A549 (cell line): ENCODE data around the gene PDE4D. TPM values are rescaled to one million over a fixed set of nuclear protein-coding genes. Genes with fewer than 3 reads are reported as not detected.
"Not testable (repeated sequence)": the region's sequence is repeated elsewhere in the genome, so short reads cannot be mapped to it uniquely, and the experiment has no call there.

Experiments
- ATAC-seq, 2 experiments: fragments of 200-7000 bp in 1 of 2; fragments of >200 bp in 1 of 2; cut with Nextera tagmentation in 1 of 2; cut with Tn5 transposase in 1 of 2; 3 replicates each; pipeline versions ENCODE4 v1.8.0 to v1.9.1; 2018 to 2020; ENCODE audit warnings: mild to moderate bottlenecking in 1 of 2, moderate library complexity in 1 of 2
- CTCF ChIA-PET: fragments of 300-600 bp; sonication (Branson Sonifier 250); formaldehyde crosslinking; extraction: SDS; loops from one replicate; lab custom pipeline; 2021; ENCODE audit warnings: antibody characterized with exemption, inconsistent platforms; lab: Yijun Ruan, JAX
- POLR2A ChIA-PET: fragments of 350-600 bp; formaldehyde crosslinking; extraction: SDS; loops from one replicate; lab custom pipeline; 2021; ENCODE audit warnings: antibody characterized with exemption, inconsistent platforms; lab: Yijun Ruan, JAX
- DNase-seq, 2 experiments: peaks; one replicate each; pipeline versions ENCODE4 v3.0.0 to v3.0.0-alpha.2; 2011 to 2016; ENCODE audit warnings: low read depth in 1 of 2, low spot score in 1 of 2
- FAIRE-seq: peaks from 2 replicates; lab custom pipeline; 2011; peaks lifted over from hg19 to GRCh38; lab: Jason Lieb, UNC
- H3K27ac ChIP-seq, 2 experiments: fragments of >200 bp; sonication (Bioruptor Twin); formaldehyde crosslinking; 3 replicates each; pipeline ENCODE4 v1.5.1; 2016 to 2017
- H3K4me1 ChIP-seq: fragments of >200 bp; sonication (Bioruptor Twin); formaldehyde crosslinking; 3 replicates; pipeline ENCODE4 v1.6.1; 2016
- H3K4me2 ChIP-seq: fragments of >200 bp; sonication (Bioruptor Twin); formaldehyde crosslinking; 3 replicates; pipeline ENCODE4 v1.6.1; 2016
- H3K4me3 ChIP-seq: fragments of >200 bp; sonication (Bioruptor Twin); formaldehyde crosslinking; 3 replicates; pipeline ENCODE4 v1.5.1; 2016
- H3K9me3 ChIP-seq: fragments of >200 bp; sonication (Bioruptor Twin); formaldehyde crosslinking; 3 replicates; pipeline ENCODE4 v1.6.1; 2016
- CHD2 ChIP-seq: fragments of 150-350 bp; IDR thresholded peaks from 2 replicates; pipeline ENCODE4 v1.6.1; 2014; ENCODE audit warnings: low read length; ENCODE audit not compliant: partially characterized antibody
- CHD4 ChIP-seq: fragments of 200-600 bp; sonication (generic); IDR thresholded peaks from 2 replicates; pipeline ENCODE4 v1.6.1; 2016; ENCODE audit warnings: antibody characterized with exemption, mild to moderate bottlenecking, borderline replicate concordance
- FOSL2 ChIP-seq, 2 experiments: fragments of 450-650 bp in 1 of 2; fragments of >200 bp in 1 of 2; sonication (Bioruptor Twin) in 1 of 2; formaldehyde crosslinking; IDR thresholded peaks; 2 replicates each; pipeline versions ENCODE4 v1.5.0 to v1.6.1; 2016 to 2020; ENCODE audit warnings: mild to moderate bottlenecking in 1 of 2, moderate library complexity in 1 of 2
- HEYL ChIP-seq: fragments of 250-450 bp; sonication (Bioruptor Pico); IDR thresholded peaks from 2 replicates; pipeline ENCODE4 v1.8.0; 2021; ENCODE audit warnings: mild to moderate bottlenecking, moderate library complexity
- HOXB5 ChIP-seq: fragments of 250-450 bp; sonication (Bioruptor Pico); IDR thresholded peaks from 2 replicates; pipeline ENCODE4 v1.5.0; 2020; ENCODE audit warnings: mild to moderate bottlenecking, moderate library complexity
- JUN ChIP-seq, 2 experiments: fragments of >200 bp; sonication (Bioruptor Twin); formaldehyde crosslinking; IDR thresholded peaks; 2 replicates in 1 of 2; 3 replicates in 1 of 2; pipeline ENCODE4 v1.6.1; 2016 to 2017
- MAFK ChIP-seq: fragments of 450-650 bp; IDR thresholded peaks from 2 replicates; pipeline ENCODE4 v1.6.1; 2014; ENCODE audit not compliant: partially characterized antibody
- MAZ ChIP-seq: fragments of 150-350 bp; IDR thresholded peaks from 2 replicates; pipeline ENCODE4 v1.6.1; 2014; ENCODE audit warnings: antibody characterized with exemption, low read depth, low read length, borderline replicate concordance
- NFE2L2 ChIP-seq: fragments of 150-350 bp; conservative IDR thresholded peaks from 2 replicates; pipeline ENCODE4 v1.6.1; 2014; ENCODE audit warnings: low read length
- NR3C1 ChIP-seq: fragments of >200 bp; sonication (Bioruptor Twin); formaldehyde crosslinking; IDR thresholded peaks from 3 replicates; pipeline ENCODE4 v1.6.1; 2017
- PHF8 ChIP-seq: fragments of 200-600 bp; sonication (generic); IDR thresholded peaks from 2 replicates; pipeline ENCODE4 v1.6.1; 2016; ENCODE audit warnings: low read depth, mild to moderate bottlenecking, antibody characterized with exemption, moderate library complexity, borderline replicate concordance
- POLR2A ChIP-seq: IDR thresholded peaks from 2 replicates; pipeline ENCODE4 v1.6.1; 2012; ENCODE audit warnings: mild to moderate bottlenecking, low read length
- POLR2AphosphoS2 ChIP-seq: conservative IDR thresholded peaks from 2 replicates; pipeline ENCODE4 v1.6.1; 2012; ENCODE audit warnings: low read length, improper control_type of control experiment, inconsistent platforms
- RAD21 ChIP-seq, 2 experiments: fragments of >200 bp in 1 of 2; sonication (Bioruptor Twin) in 1 of 2; formaldehyde crosslinking in 1 of 2; IDR thresholded peaks in 1 of 2; conservative IDR thresholded peaks in 1 of 2; 2 replicates in 1 of 2; 3 replicates in 1 of 2; pipeline ENCODE4 v1.6.1; 2012 to 2018; ENCODE audit warnings: inconsistent platforms in 1 of 2
- RARB ChIP-seq: fragments of 250-450 bp; sonication (Bioruptor Pico); IDR thresholded peaks from 2 replicates; pipeline ENCODE4 v1.8.0; 2021; ENCODE audit warnings: mild to moderate bottlenecking, moderate library complexity
- RNF2 ChIP-seq: fragments of 200-600 bp; sonication (generic); IDR thresholded peaks from 2 replicates; pipeline ENCODE4 v1.6.1; 2016; ENCODE audit warnings: low read depth, mild to moderate bottlenecking, antibody characterized with exemption, moderate library complexity, borderline replicate concordance
- SREBF2 ChIP-seq: fragments of 450-650 bp; IDR thresholded peaks from 2 replicates; pipeline ENCODE4 v1.6.1; 2014; ENCODE audit warnings: mild to moderate bottlenecking, moderate library complexity
- ZC3H11A ChIP-seq: fragments of 450-650 bp; IDR thresholded peaks from 2 replicates; pipeline ENCODE4 v1.6.1; 2014; ENCODE audit warnings: antibody characterized with exemption, mild to moderate bottlenecking
- ZFP36 ChIP-seq: fragments of 450-650 bp; IDR thresholded peaks from 2 replicates; pipeline ENCODE4 v1.6.1; 2014; ENCODE audit warnings: borderline replicate concordance; ENCODE audit not compliant: partially characterized antibody
- ZNF302 ChIP-seq: fragments of 250-450 bp; sonication (Bioruptor Pico); IDR thresholded peaks from 2 replicates; pipeline ENCODE4 v1.9.0; 2021; ENCODE audit warnings: inconsistent platforms, mild to moderate bottlenecking, moderate library complexity
- WGBS: methylation state at CpG from one replicate; pipeline ENCODE4 v1.1.6; 2017; ENCODE audit errors: missing lambda C conversion rate; 5-methylcytosine and 5-hydroxymethylcytosine counted together
- polyA plus RNA-seq, 4 experiments: library from polyadenylated mRNA; depleted of rRNA in 3 of 4; stranded (reverse); fragments of >200 nt; fragmentation: RNase III in 1 of 4; extraction: RNeasy Plus Mini Kit Qiagen cat#74134 plus additional on column Dnase treatment in 1 of 4; gene quantifications; 2 replicates in 3 of 4; 3 replicates in 1 of 4; pipeline ENCODE4 v1.2.3, GENCODE V29; 2011 to 2017
- TF ChIP-seq, protein P1 (sequence below): IDR thresholded peaks from 2 replicates; pipeline ENCODE4 v1.6.1; 2012; ENCODE audit warnings: low read depth, borderline replicate concordance
- TF ChIP-seq, protein P2 (sequence below): IDR thresholded peaks from 2 replicates; pipeline ENCODE4 v1.6.1; 2012
- TF ChIP-seq, protein P3 (sequence below): fragments of 250-450 bp; sonication (Bioruptor Pico); IDR thresholded peaks from 2 replicates; pipeline ENCODE4 v1.5.0; 2021; ENCODE audit warnings: mild to moderate bottlenecking, moderate library complexity, borderline replicate concordance
- TF ChIP-seq, protein P4 (sequence below): fragments of >200 bp; sonication (Bioruptor Twin); formaldehyde crosslinking; IDR thresholded peaks from 3 replicates; pipeline ENCODE4 v1.5.1; 2016
- TF ChIP-seq, protein P5 (sequence below): fragments of 250-450 bp; sonication (Bioruptor Pico); IDR thresholded peaks from 2 replicates; pipeline ENCODE4 v1.5.0; 2020; ENCODE audit warnings: low read depth, mild to moderate bottlenecking, moderate library complexity

Gene PDE4D
- polyA plus RNA-seq, 2 of the 4 experiments (the other 2 are of a cell fraction) = 74.0 to 213 TPM

DNA sequence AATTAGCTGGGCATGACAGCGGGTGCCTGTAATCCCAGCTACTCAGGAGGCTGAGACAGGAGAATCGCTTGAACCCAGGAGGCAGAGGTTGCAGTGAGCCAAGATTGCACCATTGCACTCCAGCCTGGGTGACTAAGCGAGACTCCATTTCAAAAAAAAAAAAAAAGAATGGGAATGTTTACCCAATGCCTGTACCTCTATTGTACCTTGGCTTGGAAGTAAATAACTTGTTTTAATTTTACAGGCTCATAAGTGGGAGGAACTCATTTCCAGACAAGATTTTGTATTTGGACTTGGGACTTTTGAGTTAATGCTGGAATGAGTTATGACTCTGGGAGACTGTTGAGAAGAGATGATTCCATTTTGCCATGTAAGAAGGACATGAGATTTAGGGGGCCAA is 484.5 kb downstream of the PDE4D start:
- not testable (repeated sequence) for FAIRE-seq

DNA sequence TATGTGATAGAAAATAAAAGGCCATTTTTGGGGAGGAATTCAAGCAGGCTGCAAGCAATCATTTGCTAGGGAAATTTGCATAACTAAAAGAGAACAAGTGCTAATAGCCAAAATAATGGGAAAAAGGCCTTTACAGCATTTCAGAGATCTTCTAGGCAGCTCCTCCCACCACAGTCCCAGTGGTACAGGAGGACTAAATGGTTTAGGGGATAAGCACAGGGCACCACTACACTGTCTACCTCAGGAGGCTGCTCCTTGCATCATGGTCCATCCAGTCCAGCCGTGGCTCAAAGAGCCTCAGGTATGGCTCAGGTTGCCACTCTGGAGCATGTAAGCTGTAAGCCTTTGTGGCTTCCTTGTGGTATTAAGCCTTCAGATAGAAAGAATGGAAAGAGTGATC is 485.6 kb downstream of the PDE4D start:
- ATAC-seq (peak; percentile 24 to 42; a peak in 3 of 6 replicates), FAIRE-seq (no peak), DNase-seq (no peak)
- H3K27ac ChIP-seq = no peak overlapping the region
- 100% methylated on average over 1 of the region's 1 CpG for WGBS
- H3K9me3 ChIP-seq = peaks cover 70% of the 10 kb centered on the region
- POLR2A ChIA-PET = no interaction called here
- H3K4me1 ChIP-seq = no peaks in the 10 kb centered on the region
- no peak for TF ChIP-seq NR3C1
- no peak for TF ChIP-seq CHD4
- TF ChIP-seq, protein P1, sequence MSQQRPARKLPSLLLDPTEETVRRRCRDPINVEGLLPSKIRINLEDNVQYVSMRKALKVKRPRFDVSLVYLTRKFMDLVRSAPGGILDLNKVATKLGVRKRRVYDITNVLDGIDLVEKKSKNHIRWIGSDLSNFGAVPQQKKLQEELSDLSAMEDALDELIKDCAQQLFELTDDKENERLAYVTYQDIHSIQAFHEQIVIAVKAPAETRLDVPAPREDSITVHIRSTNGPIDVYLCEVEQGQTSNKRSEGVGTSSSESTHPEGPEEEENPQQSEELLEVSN = no peak
- TF ChIP-seq, protein P2, sequence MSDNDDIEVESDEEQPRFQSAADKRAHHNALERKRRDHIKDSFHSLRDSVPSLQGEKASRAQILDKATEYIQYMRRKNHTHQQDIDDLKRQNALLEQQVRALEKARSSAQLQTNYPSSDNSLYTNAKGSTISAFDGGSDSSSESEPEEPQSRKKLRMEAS = no peak
- no peak for TF ChIP-seq POLR2A
- TF ChIP-seq ZFP36 = peak; percentile 87
- TF ChIP-seq, protein P3, sequence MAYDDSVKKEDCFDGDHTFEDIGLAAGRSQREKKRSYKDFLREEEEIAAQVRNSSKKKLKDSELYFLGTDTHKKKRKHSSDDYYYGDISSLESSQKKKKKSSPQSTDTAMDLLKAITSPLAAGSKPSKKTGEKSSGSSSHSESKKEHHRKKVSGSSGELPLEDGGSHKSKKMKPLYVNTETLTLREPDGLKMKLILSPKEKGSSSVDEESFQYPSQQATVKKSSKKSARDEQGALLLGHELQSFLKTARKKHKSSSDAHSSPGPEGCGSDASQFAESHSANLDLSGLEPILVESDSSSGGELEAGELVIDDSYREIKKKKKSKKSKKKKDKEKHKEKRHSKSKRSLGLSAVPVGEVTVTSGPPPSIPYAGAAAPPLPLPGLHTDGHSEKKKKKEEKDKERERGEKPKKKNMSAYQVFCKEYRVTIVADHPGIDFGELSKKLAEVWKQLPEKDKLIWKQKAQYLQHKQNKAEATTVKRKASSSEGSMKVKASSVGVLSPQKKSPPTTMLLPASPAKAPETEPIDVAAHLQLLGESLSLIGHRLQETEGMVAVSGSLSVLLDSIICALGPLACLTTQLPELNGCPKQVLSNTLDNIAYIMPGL = no peak
- no peak overlapping the region for H3K4me2 ChIP-seq
- CTCF ChIA-PET = interaction anchor here (0.6 to 1.2 kb wide), 3 partner anchors 9 to 265 kb away, joined by 3 to 4 read pairs (median 4); no protein-coding TSS in a partner anchor
- no peak overlapping the region for H3K4me3 ChIP-seq

More for the DNA sequence above, 484.5 kb downstream of the PDE4D start:
- H3K4me3 ChIP-seq, H3K4me1 ChIP-seq, ATAC-seq, H3K27ac ChIP-seq, H3K4me2 ChIP-seq, POLR2A ChIA-PET, DNase-seq: not testable (repeated sequence)
- peaks cover 62% of the 10 kb centered on the region for H3K9me3 ChIP-seq
- CTCF ChIA-PET = interaction anchor here (1.2 kb wide), 1 partner anchor 19 kb away, joined by 6 read pairs; no protein-coding TSS in a partner anchor
- WGBS = 88% methylated on average over 3 of the region's 3 CpGs
- 0 out of 2 replicates have a peak, but pooled peaks have one; percentile 52 for TF ChIP-seq POLR2AphosphoS2

DNA sequence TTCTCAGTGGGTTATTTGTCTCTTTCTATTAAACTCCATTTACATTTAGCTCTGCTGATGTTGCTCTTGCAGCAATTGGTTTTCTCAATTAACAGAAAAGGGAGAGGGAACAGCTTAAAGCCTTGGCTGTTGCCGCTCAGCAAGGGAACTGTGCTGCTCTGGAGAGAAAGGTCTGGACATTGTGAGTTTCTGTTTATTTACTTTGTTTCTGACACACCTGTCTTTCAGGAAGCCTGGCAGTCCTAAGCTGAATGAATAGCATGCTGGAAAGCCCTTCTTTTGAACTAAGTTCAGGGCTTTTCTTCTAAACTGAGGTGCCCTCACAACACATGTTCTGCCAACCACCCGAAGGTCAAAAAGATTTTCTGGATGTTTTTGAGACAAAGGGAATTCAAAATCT is 491.9 kb downstream of the PDE4D start:
- no peak for TF ChIP-seq SREBF2
- no peak for TF ChIP-seq ZNF302 (CRISPR knock-in tag)
- no peak for TF ChIP-seq POLR2AphosphoS2
- no peak for TF ChIP-seq HEYL (CRISPR knock-in tag)
- no peak for TF ChIP-seq RNF2
- TF ChIP-seq MAFK = no peak
- no peak for TF ChIP-seq MAZ
- TF ChIP-seq ZC3H11A = no peak
- TF ChIP-seq NFE2L2 = no peak
- TF ChIP-seq, protein P4, sequence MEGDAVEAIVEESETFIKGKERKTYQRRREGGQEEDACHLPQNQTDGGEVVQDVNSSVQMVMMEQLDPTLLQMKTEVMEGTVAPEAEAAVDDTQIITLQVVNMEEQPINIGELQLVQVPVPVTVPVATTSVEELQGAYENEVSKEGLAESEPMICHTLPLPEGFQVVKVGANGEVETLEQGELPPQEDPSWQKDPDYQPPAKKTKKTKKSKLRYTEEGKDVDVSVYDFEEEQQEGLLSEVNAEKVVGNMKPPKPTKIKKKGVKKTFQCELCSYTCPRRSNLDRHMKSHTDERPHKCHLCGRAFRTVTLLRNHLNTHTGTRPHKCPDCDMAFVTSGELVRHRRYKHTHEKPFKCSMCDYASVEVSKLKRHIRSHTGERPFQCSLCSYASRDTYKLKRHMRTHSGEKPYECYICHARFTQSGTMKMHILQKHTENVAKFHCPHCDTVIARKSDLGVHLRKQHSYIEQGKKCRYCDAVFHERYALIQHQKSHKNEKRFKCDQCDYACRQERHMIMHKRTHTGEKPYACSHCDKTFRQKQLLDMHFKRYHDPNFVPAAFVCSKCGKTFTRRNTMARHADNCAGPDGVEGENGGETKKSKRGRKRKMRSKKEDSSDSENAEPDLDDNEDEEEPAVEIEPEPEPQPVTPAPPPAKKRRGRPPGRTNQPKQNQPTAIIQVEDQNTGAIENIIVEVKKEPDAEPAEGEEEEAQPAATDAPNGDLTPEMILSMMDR = no peak
- TF ChIP-seq, protein P5, sequence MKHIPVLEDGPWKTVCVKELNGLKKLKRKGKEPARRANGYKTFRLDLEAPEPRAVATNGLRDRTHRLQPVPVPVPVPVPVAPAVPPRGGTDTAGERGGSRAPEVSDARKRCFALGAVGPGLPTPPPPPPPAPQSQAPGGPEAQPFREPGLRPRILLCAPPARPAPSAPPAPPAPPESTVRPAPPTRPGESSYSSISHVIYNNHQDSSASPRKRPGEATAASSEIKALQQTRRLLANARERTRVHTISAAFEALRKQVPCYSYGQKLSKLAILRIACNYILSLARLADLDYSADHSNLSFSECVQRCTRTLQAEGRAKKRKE (CRISPR knock-in tag) = no peak
- no peak for TF ChIP-seq JUN (IDR thresholded peaks at IDR 0.05)
- no peak for TF ChIP-seq FOSL2 (IDR thresholded peaks at IDR 0.05)
- no peak for TF ChIP-seq FOSL2 (CRISPR knock-in tag; IDR thresholded peaks at IDR 0.05)
- no peak for TF ChIP-seq PHF8
- TF ChIP-seq CHD2 = no peak
- no peak for TF ChIP-seq RARB
- TF ChIP-seq, protein P3 = no peak
- TF ChIP-seq HOXB5 (CRISPR knock-in tag) = no peak
- no peak for TF ChIP-seq RAD21 (conservative IDR thresholded peaks at IDR 0.05 in 1 of 2, IDR thresholded peaks at IDR 0.05 in 1 of 2)
- Histone ChIP-seq H3K9me3 (peaks cover 43% of the 10 kb centered on the region), H3K4me1 (peaks cover 7% of the 10 kb centered on the region; the same call in 2 of the 3 replicates), H3K4me2 (no peak overlapping the region), H3K4me3 (no peak overlapping the region), H3K27ac (no peak overlapping the region)
- DNase-seq (no peak), FAIRE-seq (no peak), ATAC-seq (no peak)
- ChIA-PET POLR2A (no interaction called here), CTCF (interaction anchor here (0.6 to 2.2 kb wide), 4 partner anchors 11 to 272 kb away, joined by 3 to 7 read pairs (median 4); no protein-coding TSS in a partner anchor)
- 71% methylated on average over 2 of the region's 2 CpGs for WGBS
